H1 (cell line): Measurements from ENCODE around the gene KRCC1. TPM values are rescaled to one million over a fixed set of nuclear protein-coding genes. Genes with fewer than 3 reads are reported as not detected.
A peak's percentile ranks its signal among the peaks of the same experiment; 100 is the strongest.

Experiments
- CTCF ChIA-PET: fragments of 300-600 bp; sonication (Branson Sonifier 250); formaldehyde crosslinking; loops from one replicate; lab custom pipeline; 2021; ENCODE audit not compliant: partially characterized antibody; lab: Charles Lee
- POLR2A ChIA-PET: fragments of 300-600 bp; sonication (Branson Sonifier 250); formaldehyde crosslinking; loops from one replicate; lab custom pipeline; 2021; ENCODE audit warnings: inconsistent platforms; ENCODE audit not compliant: partially characterized antibody; lab: Charles Lee
- DNase-seq, 2 experiments: peaks; one replicate each; pipeline versions ENCODE4 v3.0.0 to v3.0.0-alpha.2; 2010 to 2022; ENCODE audit warnings: low spot score in 2 of 2, low read depth in 1 of 2, mixed read lengths in 1 of 2
- FAIRE-seq: peaks from 2 replicates; lab custom pipeline; 2011; peaks lifted over from hg19 to GRCh38; lab: Jason Lieb, UNC
- H2AFZ ChIP-seq: 2 replicates; pipeline ENCODE4 v1.8.1; 2012; ENCODE audit warnings: low read length, inconsistent platforms
- H2AK5ac ChIP-seq: 2 replicates; pipeline ENCODE4 v1.6.1; 2013; ENCODE audit warnings: low read depth, low read length
- H2BK120ac ChIP-seq: replicated peaks from 2 replicates; pipeline ENCODE3; 2013; ENCODE audit warnings: low read depth, low read length, inconsistent platforms
- H2BK12ac ChIP-seq: 2 replicates; pipeline ENCODE4 v1.6.1; 2013; ENCODE audit warnings: low read depth, low read length
- H2BK15ac ChIP-seq: 2 replicates; pipeline ENCODE4 v1.6.1; 2013; ENCODE audit warnings: low read length
- H2BK20ac ChIP-seq: 2 replicates; pipeline ENCODE4 v1.6.1; 2013; ENCODE audit warnings: low read length
- H2BK5ac ChIP-seq: 2 replicates; pipeline ENCODE4 v1.6.1; 2013; ENCODE audit warnings: low read depth, low read length
- H3K14ac ChIP-seq: 2 replicates; pipeline ENCODE4 v1.6.1; 2013; ENCODE audit warnings: inconsistent platforms; ENCODE audit not compliant: insufficient read length
- H3K18ac ChIP-seq: 2 replicates; pipeline ENCODE4 v1.6.1; 2013; ENCODE audit warnings: low read length; ENCODE audit errors: extremely low read depth
- H3K23ac ChIP-seq: 2 replicates; pipeline ENCODE4 v1.6.1; 2013; ENCODE audit warnings: inconsistent platforms; ENCODE audit not compliant: insufficient read length
- H3K23me2 ChIP-seq: 2 replicates; pipeline ENCODE4 v1.6.1; 2013; ENCODE audit warnings: low read depth, low read length
- H3K27ac ChIP-seq: 2 replicates; pipeline ENCODE4 v1.6.1; 2011; ENCODE audit warnings: low read depth, low read length, inconsistent platforms
- H3K27me3 ChIP-seq, 4 experiments: replicated peaks in 1 of 4; 1 replicate in 1 of 4; 2 replicates in 3 of 4; pipeline versions ENCODE4 v1.6.1 to v1.8.1; 2011 to 2013; ENCODE audit warnings: low read length in 3 of 4, mild to moderate bottlenecking in 3 of 4, inconsistent platforms in 2 of 4, mixed read lengths in 2 of 4, moderate library complexity in 1 of 4; ENCODE audit not compliant: control insufficient read depth in 3 of 4, insufficient read depth in 3 of 4; ENCODE audit errors: extremely low read depth in 1 of 4
- H3K36me3 ChIP-seq, 4 experiments: 2 replicates each; pipeline versions ENCODE4 v1.6.1 to v1.8.1; 2011 to 2013; ENCODE audit warnings: mild to moderate bottlenecking in 4 of 4, low read length in 3 of 4, moderate library complexity in 2 of 4, control low read depth in 1 of 4, inconsistent platforms in 1 of 4; ENCODE audit not compliant: insufficient read depth in 4 of 4, control insufficient read depth in 2 of 4
- H3K4ac ChIP-seq: replicated peaks from 2 replicates; pipeline ENCODE3; 2013; ENCODE audit warnings: low read length, low read depth, mixed read lengths, inconsistent platforms; ENCODE audit not compliant: insufficient read length
- H3K4me1 ChIP-seq, 4 experiments: replicated peaks in 1 of 4; 1 replicate in 1 of 4; 2 replicates in 3 of 4; pipeline versions ENCODE4 v1.6.1 to v1.8.1; 2011 to 2013; ENCODE audit warnings: low read length in 3 of 4, inconsistent platforms in 2 of 4, mixed read lengths in 1 of 4; ENCODE audit not compliant: insufficient read depth in 4 of 4, control insufficient read depth in 3 of 4
- H3K4me2 ChIP-seq, 2 experiments: 2 replicates each; pipeline versions ENCODE4 v1.6.1 to v1.8.1; 2011 to 2013; ENCODE audit warnings: low read depth in 2 of 2, low read length in 2 of 2, control low read depth in 1 of 2, inconsistent platforms in 1 of 2, mild to moderate bottlenecking in 1 of 2; ENCODE audit not compliant: insufficient read depth in 1 of 2
- H3K4me3 ChIP-seq, 4 experiments: fragments of 200-600, 300-600 bp in 1 of 4; sonication (generic), shearing (Covaris generic), sonication (Bioruptor Twin) in 1 of 4; 2 replicates each; pipeline versions ENCODE4 v1.5.1 to v1.8.1; 2011 to 2016; ENCODE audit warnings: low read length in 4 of 4, low read depth in 3 of 4, control low read depth in 2 of 4, inconsistent platforms in 2 of 4, mild to moderate bottlenecking in 2 of 4, mixed read lengths in 1 of 4, moderate library complexity in 1 of 4; ENCODE audit not compliant: insufficient read depth in 2 of 4; ENCODE audit errors: extremely low read depth in 1 of 4
- H3K56ac ChIP-seq: replicated peaks from 2 replicates; pipeline ENCODE3; 2013; ENCODE audit warnings: low read depth, mild to moderate bottlenecking, mixed read lengths, low read length, inconsistent platforms; ENCODE audit not compliant: insufficient read length
- H3K79me1 ChIP-seq: 2 replicates; pipeline ENCODE4 v1.6.1; 2013; ENCODE audit warnings: low read depth, low read length, control low read depth
- H3K79me2 ChIP-seq, 2 experiments: 2 replicates each; pipeline versions ENCODE4 v1.6.1 to v1.8.1; 2012 to 2013; ENCODE audit warnings: low read length in 2 of 2, mild to moderate bottlenecking in 2 of 2, inconsistent platforms in 1 of 2; ENCODE audit not compliant: insufficient read depth in 2 of 2, control insufficient read depth in 1 of 2
- H3K9ac ChIP-seq, 4 experiments: replicated peaks in 1 of 4; 1 replicate in 1 of 4; 2 replicates in 3 of 4; pipeline versions ENCODE4 v1.6.1 to v1.8.1; 2011 to 2013; ENCODE audit warnings: low read depth in 3 of 4, low read length in 3 of 4, control low read depth in 2 of 4, mild to moderate bottlenecking in 2 of 4, moderate library complexity in 2 of 4, inconsistent platforms in 1 of 4; ENCODE audit errors: extremely low read depth in 1 of 4
- H3K9me3 ChIP-seq, 2 experiments: 2 replicates each; pipeline versions ENCODE4 v1.6.1 to v1.8.1; 2012 to 2013; ENCODE audit warnings: mild to moderate bottlenecking in 2 of 2, moderate library complexity in 2 of 2, control low read depth in 1 of 2, inconsistent platforms in 1 of 2, low read depth in 1 of 2, low read length in 1 of 2, mixed read lengths in 1 of 2; ENCODE audit not compliant: insufficient read depth in 2 of 2
- H4K20me1 ChIP-seq, 2 experiments: replicated peaks in 1 of 2; 2 replicates each; pipeline versions ENCODE3 to v1.8.1; 2011 to 2013; ENCODE audit warnings: inconsistent platforms in 2 of 2, low read length in 2 of 2, mild to moderate bottlenecking in 1 of 2; ENCODE audit not compliant: insufficient read depth in 2 of 2, control insufficient read depth in 1 of 2
- H4K5ac ChIP-seq: 2 replicates; pipeline ENCODE4 v1.6.1; 2013; ENCODE audit warnings: low read length, low read depth, mixed read lengths, inconsistent platforms; ENCODE audit not compliant: insufficient read length
- H4K8ac ChIP-seq: 2 replicates; pipeline ENCODE4 v1.8.0; 2013; ENCODE audit warnings: mild to moderate bottlenecking, moderate library complexity, low read length, inconsistent platforms; ENCODE audit not compliant: insufficient read depth; ENCODE audit errors: extremely low read depth
- H4K91ac ChIP-seq: replicated peaks from 2 replicates; pipeline ENCODE3; 2013; ENCODE audit warnings: low read length, mixed read lengths, inconsistent platforms; ENCODE audit not compliant: insufficient read length
- ATF3 ChIP-seq: IDR thresholded peaks from 2 replicates; pipeline ENCODE4 v1.6.1; 2011; ENCODE audit warnings: low read depth, mild to moderate bottlenecking, low read length; ENCODE audit not compliant: insufficient read depth
- EP300 ChIP-seq, 2 experiments: IDR thresholded peaks; 1 replicate in 1 of 2; 2 replicates in 1 of 2; pipeline ENCODE4 v1.6.1; 2011 to 2012; ENCODE audit warnings: low read depth in 2 of 2, low read length in 2 of 2, mild to moderate bottlenecking in 2 of 2, borderline replicate concordance in 1 of 2, inconsistent platforms in 1 of 2, moderate library complexity in 1 of 2
- GABPA ChIP-seq: IDR thresholded peaks from 2 replicates; pipeline ENCODE4 v1.6.1; 2011; ENCODE audit warnings: mild to moderate bottlenecking, low read length, moderate library complexity, borderline replicate concordance; ENCODE audit not compliant: insufficient read depth
- GTF2F1 ChIP-seq: IDR thresholded peaks from 2 replicates; pipeline ENCODE4 v1.6.1; 2012; ENCODE audit warnings: low read depth, low read length, improper control_type of control experiment, borderline replicate concordance
- POLR2A ChIP-seq, 2 experiments: IDR thresholded peaks; 1 replicate in 1 of 2; 2 replicates in 1 of 2; pipeline ENCODE4 v1.6.1; 2011; ENCODE audit warnings: low read depth in 2 of 2, low read length in 2 of 2, mild to moderate bottlenecking in 2 of 2; ENCODE audit errors: control extremely low read depth in 1 of 2
- SIX5 ChIP-seq: IDR thresholded peaks from 2 replicates; pipeline ENCODE4 v1.6.1; 2011; ENCODE audit warnings: mild to moderate bottlenecking, low read depth, low read length
- USF2 ChIP-seq: IDR thresholded peaks from 2 replicates; pipeline ENCODE4 v1.6.1; 2011; ENCODE audit warnings: low read length, improper control_type of control experiment
- WGBS, 2 experiments: shearing (Covaris generic) in 1 of 2; methylation state at CpG; one replicate each; pipeline versions ENCODE4 v1.1.6 to v1.1.7; 2013 to 2015; ENCODE audit warnings: low lambda C conversion rate in 2 of 2, mixed read lengths in 2 of 2, inconsistent platforms in 1 of 2, low coverage in 1 of 2, missing lambda C conversion rate in 1 of 2; ENCODE audit not compliant: insufficient replicate concordance in 2 of 2, insufficient coverage in 1 of 2, insufficient read length in 1 of 2; ENCODE audit errors: extremely low coverage in 1 of 2, missing lambda C conversion rate in 1 of 2; 5-methylcytosine and 5-hydroxymethylcytosine counted together
- polyA plus RNA-seq, 7 experiments: library from polyadenylated mRNA; depleted of rRNA in 3 of 7; stranded (reverse) in 5 of 7; unstranded in 2 of 7; fragments of >200 nt in 5 of 7; fragments of 200-250 nt in 2 of 7; gene quantifications; 1 replicate in 5 of 7; 2 replicates in 1 of 7; 4 replicates in 1 of 7; pipeline versions ENCODE4 v1.2.1 to v1.2.3, GENCODE V29; 2011 to 2013; ENCODE audit warnings: missing spikeins in 2 of 7, mixed read lengths in 2 of 7
- total RNA-seq: library from RNA; stranded (reverse); fragmentation: NEBNext Ultra II Directional; extraction: Animal tissue kit (Norgen Biotek cat#: 25700); gene quantifications from 2 replicates; pipeline ENCODE4 v1.2.1, GENCODE V29; 2021

KRCC1 gene
- total and polyA plus RNA-seq, 2 of the 8 experiments (the other 6 are each of a cell fraction or from before 2014, with no cell fraction given): 5.1 to 8.5 TPM

GRCh38 chr2:88022669-88022921, 33.0 kb downstream of the KRCC1 start:
- H3K23me2 ChIP-seq: no peaks in the 10 kb centered on the region
- H2AK5ac ChIP-seq: peak overlapping the region; percentile 40; the same call in 1 of the 2 replicates
- no peak overlapping the region for H3K18ac ChIP-seq
- H2BK5ac ChIP-seq: no peak overlapping the region
- 97% methylated on average over 5 of the region's 5 CpGs; no CpG with 5 or more reads in 1 of the 2 experiments for WGBS, 2 experiments
- FAIRE-seq (no peak), DNase-seq (no peak)
- H2BK120ac ChIP-seq: no peak overlapping the region
- H3K27me3 ChIP-seq: no peaks in the 10 kb centered on the region
- TF ChIP-seq GTF2F1: no peak
- TF ChIP-seq SIX5: no peak
- no peak for TF ChIP-seq POLR2A (IDR thresholded peaks at IDR 0.05; ENCODE audit: control extremely low read depth in 1 of 2, low read depth in 2 of 2, low read length in 2 of 2)
- TF ChIP-seq USF2: no peak
- no peak for TF ChIP-seq GABPA
- no peak for TF ChIP-seq EP300 (IDR thresholded peaks at IDR 0.05; ENCODE audit: borderline replicate concordance in 1 of 2, low read depth in 2 of 2, low read length in 2 of 2)
- TF ChIP-seq ATF3: no peak
- no peaks in the 10 kb centered on the region for H3K9me3 ChIP-seq
- CTCF ChIA-PET: interaction anchor here (1.0 to 2.0 kb wide), 3 partner anchors 17 to 37 kb away, joined by 3 to 8 read pairs (median 3); no protein-coding TSS in a partner anchor
- no peak overlapping the region for H3K56ac ChIP-seq
- H3K14ac ChIP-seq: no peak overlapping the region
- H3K9ac ChIP-seq: no peak overlapping the region
- H2BK12ac ChIP-seq: peak overlapping the region; percentile 71; the same call in 1 of the 2 replicates
- H4K91ac ChIP-seq: no peak overlapping the region
- H3K4me1 ChIP-seq: peaks cover 7 to 15% (median 13%) of the 10 kb centered on the region in 4 experiments
- POLR2A ChIA-PET: no interaction called here
- H3K4ac ChIP-seq: no peak overlapping the region
- no peaks in the 10 kb centered on the region for H3K79me2 ChIP-seq
- H3K36me3 ChIP-seq: peaks cover 0 to 1% (median 0%) of the 10 kb centered on the region in 4 experiments; a peak in 1 of 8 replicates
- no peak overlapping the region for H4K8ac ChIP-seq
- no peaks in the 10 kb centered on the region for H4K20me1 ChIP-seq
- no peak overlapping the region for H3K4me2 ChIP-seq
- H2BK20ac ChIP-seq: no peak overlapping the region
- H4K5ac ChIP-seq: no peak overlapping the region
- H3K79me1 ChIP-seq: no peaks in the 10 kb centered on the region
- H3K23ac ChIP-seq: no peak overlapping the region
- no peak overlapping the region for H2AFZ ChIP-seq
- no peak overlapping the region for H2BK15ac ChIP-seq
- H3K27ac ChIP-seq: no peak overlapping the region
- H3K4me3 ChIP-seq: no peak overlapping the region
